GM21515 (cell line): ENCODE measurements around the gene DIP2B.

Source experiments
- ATAC-seq: cut with Tn5 transposase; IDR thresholded peaks from one replicate; pipeline ENCODE4 v1.9.1; 2021; ENCODE audit not compliant: unreplicated experiment

Gene DIP2B

DNA sequence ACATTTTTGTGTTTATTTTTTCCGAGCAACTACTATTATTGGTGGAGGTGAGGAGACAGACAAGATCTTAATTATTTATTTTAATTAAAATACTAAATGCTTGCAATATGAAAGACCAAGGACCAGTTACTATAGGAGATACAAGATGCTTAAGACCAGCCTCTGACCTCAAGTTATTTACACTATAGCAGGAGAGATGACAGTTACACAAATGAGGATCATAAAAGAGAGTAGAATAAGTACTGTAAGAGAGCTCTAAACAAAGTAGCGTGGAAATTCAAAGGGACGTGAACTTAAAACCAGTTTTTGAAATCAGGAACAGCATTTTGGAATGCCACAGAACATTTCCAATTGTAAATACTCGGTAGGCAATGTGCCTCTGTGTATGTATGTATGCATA is 131.1 kb downstream of the DIP2B start:
- no peak for ATAC-seq

DNA sequence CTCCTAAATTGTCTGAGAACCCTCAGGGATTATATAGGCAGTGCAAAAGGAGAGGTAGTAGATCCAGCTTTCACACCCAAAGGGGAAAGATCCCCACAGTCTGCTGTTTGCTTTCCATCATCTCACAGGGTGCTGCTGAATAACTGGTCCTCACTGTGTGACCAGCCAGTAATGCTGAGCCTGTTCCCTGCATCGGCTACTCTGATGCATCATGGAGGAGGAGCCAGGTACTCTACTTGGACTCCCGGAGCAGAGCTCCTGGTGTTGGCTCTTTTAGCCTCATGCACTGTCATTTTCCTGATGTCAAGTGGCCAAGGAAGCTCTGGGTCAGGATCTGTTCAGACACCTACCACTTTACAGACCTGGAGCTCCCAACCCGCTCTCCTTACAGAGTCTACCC is 131.7 kb downstream of the DIP2B start:
- no peak for ATAC-seq

GRCh38 chr12:50637870-50638481 is 133.2 kb downstream of the DIP2B start:
- ATAC-seq: no peak

DNA sequence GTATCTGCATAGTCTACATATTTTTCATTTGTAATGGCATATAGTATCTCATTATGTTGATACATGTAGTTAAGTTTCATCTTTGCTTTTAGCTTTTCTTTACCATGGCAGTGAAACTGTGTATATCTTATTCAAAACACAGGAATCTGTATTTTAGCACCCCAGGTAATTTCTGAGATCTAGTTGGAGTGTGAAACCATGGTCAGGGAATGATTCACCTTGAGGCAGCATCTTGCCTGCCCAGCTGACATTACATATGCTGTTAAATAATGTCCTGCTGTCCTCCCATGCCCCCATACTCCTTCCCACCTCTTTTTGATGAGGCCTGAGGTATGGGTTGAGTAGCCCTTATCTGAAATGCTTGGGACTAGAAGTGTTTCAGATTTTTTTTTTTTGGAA is 133.7 kb downstream of the DIP2B start:
- ATAC-seq: no peak

DNA sequence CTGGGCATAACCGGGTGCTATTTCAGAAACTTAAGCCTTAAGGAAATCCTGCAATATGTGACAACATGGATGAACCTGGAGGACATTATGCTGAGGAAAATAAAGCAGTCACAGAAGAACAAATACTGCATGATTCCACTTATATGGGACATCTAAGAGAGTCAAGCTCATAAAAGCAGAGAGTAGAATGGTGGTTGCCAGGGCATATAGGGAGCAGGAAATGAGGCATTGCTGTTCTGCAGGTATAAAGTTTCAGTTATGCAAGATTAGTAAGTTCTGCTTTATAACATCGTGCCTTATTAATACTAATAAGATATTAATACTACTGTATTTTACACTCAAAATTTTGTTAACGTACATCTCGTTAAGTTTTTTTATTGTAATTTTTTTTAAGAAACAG is 134.9 kb downstream of the DIP2B start:
- ATAC-seq: no peak

DNA sequence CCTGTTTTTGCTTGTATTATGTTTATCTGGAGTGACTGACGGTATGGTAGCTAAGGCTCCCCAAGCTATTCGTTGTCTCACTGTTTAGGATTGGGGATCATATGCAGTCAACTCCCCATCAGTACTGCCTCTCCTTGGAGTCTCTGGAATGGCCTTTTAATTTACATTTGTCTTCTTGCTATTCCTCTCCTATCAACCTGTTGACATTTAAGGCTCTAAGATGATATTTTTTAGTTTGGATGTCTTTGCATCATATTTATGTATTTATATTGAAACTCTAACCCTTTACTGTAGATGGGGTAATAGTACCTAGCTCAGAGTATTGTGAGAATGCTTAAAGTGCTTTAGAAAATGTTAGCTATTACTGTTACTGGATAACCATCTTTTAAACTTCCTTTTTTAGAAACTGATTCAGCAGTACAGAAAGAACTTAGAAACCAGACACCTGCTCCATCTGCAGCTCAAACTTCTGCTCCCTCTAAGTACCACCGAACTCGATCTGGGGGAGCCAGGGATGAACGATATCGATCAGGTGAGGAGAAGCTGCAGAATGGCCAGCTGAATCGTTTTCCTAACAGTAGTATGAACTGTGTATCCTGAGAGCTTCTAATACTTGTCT is 135.6 kb downstream of the DIP2B start:
- ATAC-seq: no peak

- no peak for ATAC-seq
These were observed 136.8 kb downstream of the DIP2B start for GRCh38 chr12:50641566-50641965.

- no peak for ATAC-seq
These were observed 137.3 kb downstream of the DIP2B start for GRCh38 chr12:50642035-50642451.

GRCh38 chr12:50642761-50643160 is 138.0 kb downstream of the DIP2B start:
- no peak for ATAC-seq

DNA sequence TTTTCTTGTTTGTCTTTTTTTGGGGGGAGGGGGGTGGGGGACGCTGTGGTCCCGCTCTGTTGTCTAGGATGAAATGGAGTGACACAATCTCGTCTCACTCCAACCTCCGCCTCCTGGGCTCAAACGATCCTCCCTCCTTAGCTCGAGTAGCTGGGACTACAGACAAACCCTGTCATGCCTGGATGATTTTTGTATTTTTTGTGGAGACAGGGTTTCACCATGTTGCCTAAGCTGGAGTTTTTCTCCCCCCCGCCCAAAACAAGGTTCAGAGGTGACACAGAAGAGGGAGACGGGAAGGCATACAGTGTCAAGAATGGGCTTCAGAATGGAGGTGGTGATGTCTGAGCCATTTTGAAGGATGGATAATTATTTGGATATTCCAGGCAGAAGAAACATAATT is 142.2 kb downstream of the DIP2B start:
- no peak for ATAC-seq

DNA sequence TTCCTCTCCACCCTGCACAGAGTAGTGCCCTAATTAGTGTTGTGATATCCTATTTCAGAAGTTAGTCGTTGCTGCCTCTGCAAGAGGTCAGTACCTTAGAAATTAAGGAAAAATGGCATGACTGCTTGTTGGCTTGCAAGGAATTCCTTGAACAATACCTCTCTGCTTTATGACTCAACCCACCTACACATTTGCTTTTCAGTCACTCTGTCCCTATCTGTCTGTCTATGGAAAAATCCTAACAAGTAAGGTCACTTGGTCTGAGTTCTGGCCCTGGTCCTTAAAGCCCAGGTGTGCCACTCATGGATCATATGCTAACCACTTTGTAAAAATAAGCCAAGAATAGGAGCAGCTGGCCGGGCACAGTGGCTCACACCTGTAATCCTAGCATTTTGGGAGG is 142.7 kb downstream of the DIP2B start:
- ATAC-seq: no peak

DNA sequence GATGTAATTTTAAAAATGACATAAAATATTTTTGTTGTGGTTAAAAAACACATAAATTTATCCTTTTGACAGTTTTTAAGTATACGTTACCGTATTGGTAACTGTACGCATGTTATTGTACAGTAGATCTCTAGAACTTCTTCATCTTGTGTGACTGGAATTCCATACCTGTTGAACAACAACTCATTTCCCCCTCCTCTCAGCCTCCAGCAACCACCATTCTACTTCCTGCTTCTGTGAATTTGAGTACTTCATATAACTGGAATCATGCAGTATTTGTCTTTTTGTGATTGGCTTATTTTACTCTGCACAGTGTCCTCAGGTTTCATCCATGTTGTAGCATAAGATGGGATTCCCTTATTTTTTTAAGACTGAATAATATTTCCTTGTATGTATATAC is 145.5 kb downstream of the DIP2B start:
- ATAC-seq: no peak

- no peak for ATAC-seq
These were observed 150.7 kb downstream of the DIP2B start for GRCh38 chr12:50655374-50655921.

GRCh38 chr12:50659260-50659659 is 154.5 kb downstream of the DIP2B start:
- no peak for ATAC-seq

GRCh38 chr12:50659690-50660424 is 155.1 kb downstream of the DIP2B start:
- no peak for ATAC-seq

DNA sequence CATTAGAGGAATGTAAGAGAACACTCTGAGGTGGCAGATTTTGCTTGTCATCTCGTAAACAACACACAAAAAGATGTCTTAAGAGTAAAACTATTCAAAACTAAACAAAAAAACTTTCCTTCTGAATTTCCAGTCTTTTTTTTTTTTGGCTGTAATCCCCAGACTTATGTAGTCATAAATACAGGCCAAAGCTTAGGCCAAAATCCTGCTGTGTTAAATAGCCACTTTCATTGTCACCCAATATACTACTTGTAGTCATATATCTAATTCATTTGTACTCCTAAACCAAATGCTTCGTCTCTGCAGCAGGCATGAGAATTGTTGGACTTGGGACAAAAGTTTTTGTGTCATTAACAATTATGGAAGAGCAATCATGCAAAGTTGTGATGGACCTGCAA is 155.6 kb downstream of the DIP2B start:
- no peak for ATAC-seq

DNA sequence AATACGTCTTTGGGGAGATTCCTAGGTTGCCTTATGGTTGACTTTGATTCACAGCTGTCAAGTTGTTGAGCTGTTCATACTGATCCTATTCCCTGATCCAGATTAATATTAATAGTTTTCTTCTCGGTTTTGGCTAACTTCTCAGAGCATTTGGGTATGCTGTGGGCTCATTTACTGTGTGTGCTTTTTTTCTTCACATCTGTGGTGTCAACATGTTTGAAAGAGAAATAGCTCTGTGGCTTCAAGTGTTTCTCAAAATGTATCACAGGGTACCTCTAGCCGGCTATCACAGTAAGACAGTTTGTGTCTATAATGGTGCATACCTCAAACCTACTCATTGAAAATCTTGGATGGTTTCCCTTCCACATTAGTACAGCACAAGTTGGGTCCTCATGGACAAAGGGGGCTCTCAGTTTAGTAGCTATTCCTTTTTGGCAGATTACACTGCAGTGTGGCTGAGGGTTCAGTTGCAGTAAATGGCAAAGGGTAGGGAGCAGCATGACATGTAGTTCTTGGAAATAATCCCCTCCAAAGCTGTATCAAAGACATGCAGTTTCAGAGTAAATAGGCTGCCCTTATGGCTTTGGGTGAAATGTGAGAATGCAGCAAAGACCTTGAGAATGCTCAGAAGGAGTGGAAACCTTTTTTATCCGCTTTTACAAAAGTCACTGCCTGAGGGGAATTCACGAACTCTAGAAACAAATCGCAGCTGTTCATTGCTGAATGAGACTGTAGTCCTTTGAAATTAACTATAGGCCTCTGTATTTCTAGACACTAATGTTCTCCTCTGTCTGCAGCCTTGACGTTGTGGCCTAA is 156.7 kb downstream of the DIP2B start:
- ATAC-seq: peak; percentile 45

DNA sequence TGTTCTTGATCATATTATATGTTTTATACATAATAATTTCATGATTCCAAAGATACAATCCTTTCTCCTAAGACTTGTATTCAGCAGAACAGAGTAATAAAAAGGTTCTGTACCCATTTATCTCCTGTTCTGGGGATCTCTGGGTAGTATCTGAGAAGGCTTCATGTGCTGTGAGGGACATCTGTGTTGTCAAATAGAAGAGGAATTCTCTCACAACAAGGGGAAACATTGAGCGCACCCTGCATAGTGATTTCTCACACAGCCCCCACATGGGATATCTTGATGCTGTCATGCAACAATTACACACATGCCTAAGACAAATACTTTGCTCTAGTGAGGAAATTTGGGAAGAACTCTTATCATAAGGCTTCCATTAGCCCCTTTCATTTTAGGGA is 157.3 kb downstream of the DIP2B start:
- no peak for ATAC-seq

- ATAC-seq: no peak
These were observed 160.4 kb downstream of the DIP2B start for GRCh38 chr12:50665170-50665569.

DNA sequence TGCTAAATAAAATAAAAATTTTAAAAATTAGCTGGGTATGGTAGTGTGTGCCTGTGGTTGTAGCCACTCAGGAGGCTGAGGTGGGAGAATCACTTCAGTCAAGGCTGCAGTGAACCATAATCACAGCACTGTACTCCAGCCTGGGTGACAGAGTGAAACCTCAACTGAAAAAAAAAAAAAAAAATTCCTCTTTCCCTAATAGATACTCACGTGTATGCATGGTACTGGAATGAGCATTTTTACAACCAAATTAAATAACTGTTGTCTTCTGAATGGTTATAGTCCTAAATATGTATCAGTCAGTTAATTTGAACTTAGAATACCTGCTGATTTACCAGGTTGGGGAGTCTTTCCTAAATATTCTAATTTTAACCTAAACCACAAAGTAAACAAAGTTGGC is 160.8 kb downstream of the DIP2B start:
- ATAC-seq: no peak

DNA sequence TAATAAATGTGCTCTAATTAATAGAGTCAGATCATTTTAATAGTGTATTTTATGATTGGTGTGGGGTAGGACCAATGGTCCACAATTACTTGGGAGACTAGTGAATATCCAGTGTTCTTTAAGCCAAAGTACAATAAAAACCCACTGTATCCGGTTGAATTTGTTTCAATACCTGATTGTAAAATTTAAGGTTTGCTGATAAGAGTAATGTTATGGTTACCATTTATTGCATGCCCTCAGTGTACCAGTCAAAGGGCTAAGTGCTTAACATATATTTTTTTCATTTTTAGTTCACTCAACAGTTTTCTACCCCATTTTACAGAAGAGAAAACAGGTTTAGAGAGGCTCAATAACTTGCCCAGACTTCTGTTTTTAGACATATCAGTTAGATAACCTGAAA is 161.2 kb downstream of the DIP2B start:
- ATAC-seq: no peak
